ENCODE measurements around the gene MIEF2.
"Not testable (repeated sequence)": the region's sequence is repeated elsewhere in the genome, so short reads cannot be mapped to it uniquely, and the experiment has no call there.

Gene MIEF2

DNA sequence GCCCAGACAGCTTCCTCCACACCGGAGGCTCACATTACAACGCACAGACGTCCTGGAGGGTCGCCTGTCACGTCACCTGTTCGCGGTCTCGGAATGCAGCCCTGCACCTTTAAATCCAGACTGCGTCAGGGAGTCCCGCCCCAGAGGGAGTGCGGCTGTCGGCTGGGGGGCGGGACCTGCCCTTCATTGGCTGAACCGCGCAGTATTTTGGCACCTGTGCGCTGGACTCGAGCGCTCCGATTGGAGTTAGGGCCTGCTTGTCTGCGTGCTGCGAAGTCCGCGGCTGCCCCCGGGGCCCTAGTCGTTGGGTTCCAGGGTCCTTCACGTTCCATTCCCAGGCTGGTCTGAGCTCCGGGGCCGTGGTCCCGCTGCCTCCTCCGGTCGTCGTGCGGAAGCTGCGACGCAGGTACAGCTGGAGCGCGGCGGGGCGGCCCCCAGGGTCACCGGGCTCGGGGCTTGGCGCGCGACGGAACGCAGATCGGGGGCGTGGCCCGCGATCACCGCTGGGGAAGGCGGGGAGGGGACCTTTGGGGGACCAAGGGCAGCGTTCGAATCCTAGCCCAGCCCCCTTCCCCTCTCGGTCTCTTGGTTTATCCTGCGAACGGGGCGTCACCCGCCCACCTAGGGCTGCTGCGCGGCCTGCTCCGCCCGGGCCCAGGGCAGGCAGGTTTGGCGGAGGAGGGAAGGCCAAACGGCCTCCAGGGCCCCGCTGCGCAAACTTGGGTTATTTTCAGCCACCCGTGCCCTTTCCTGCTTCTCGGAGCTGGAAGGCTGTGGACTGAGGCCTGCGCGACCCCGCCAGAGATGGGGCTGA lies at the start of gene MIEF2:
Gene MIEF2, plus strand, starts transcription at position 331 of the 814 bp plus-strand sequence. CDS start 2,059 bp downstream, outside the sequence.
- DNase-seq (ENCODE audit: low spot score) = peak; percentile 100

GRCh38 chr17:18213666-18214270 lies 46.7 kb upstream of the MIEF2 start:
- no peak for DNase-seq (ENCODE audit: low spot score)

- DNase-seq (ENCODE audit: low spot score) = not testable (repeated sequence)
These were observed 43.6 kb upstream of the MIEF2 start for GRCh38 chr17:18216906-18217305.

DNA sequence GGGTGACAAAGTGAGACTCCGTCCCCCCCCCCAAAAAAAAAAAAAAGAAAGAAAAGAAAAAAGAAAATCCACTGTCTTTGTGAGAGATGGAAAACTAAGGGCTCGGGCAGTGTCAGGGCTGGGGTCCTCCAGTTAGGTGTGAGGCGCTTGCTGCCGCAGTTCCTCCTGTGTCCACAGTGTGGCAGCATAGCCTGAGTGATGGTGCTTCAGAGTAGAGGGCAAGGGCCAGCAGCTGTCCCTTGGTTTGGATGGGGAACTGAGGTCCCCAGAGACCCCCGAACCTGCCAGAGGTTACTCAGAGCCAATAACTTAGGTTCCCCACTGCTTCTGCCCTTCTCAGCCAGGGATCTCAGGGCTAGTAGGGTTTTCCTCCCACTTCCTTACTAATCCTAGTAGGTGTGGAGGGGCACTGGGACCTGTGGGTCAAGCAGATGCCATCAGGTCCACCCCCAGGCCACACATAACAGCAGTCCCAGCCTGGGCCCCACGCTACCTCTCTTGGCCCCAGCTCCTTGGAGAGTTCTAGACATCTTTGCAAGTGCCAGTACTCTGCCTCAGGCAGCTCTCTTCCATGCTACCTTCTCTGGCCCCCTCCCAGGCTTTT lies 42.9 kb upstream of the MIEF2 start:
- DNase-seq (ENCODE audit: low spot score) = peak; percentile 83

GRCh38 chr17:18218756-18219415 lies 41.6 kb upstream of the MIEF2 start:
- no peak for DNase-seq (ENCODE audit: low spot score)

- no peak for DNase-seq (ENCODE audit: low spot score)
These were observed 36.4 kb upstream of the MIEF2 start for GRCh38 chr17:18224053-18224386.

- DNase-seq (ENCODE audit: low spot score) = no peak
These were observed 35.9 kb upstream of the MIEF2 start for GRCh38 chr17:18224387-18225120.

DNA sequence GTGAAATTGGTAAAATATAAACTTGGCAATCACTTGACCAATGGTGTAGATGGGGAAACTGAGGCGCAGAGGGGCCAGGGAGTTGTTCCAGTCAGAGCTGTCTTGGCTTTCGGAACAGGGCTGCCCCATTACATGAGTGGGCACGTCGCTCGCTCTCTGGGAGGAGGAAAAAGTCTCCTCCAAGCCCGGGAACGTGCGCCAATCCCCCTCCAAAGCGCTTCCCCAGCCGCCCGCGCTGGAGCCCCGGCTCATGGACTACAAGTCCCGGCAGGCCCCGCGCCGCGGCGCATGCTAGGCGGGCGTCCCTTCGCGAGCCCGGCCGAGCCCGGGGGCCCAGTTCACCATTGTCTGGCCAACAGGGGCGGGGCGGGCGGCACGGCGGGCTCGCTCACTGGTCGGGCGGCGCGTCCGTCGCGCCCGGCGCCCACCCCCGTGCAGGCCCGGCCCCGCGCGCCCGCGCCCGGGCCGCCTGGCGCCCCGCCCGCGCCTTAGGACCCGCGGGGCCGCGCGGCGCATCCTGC lies 35.3 kb upstream of the MIEF2 start, which contains the start of gene LLGL1:
Gene LLGL1, plus strand, starts transcription at position 515 of the 521 bp plus-strand sequence. CDS start 48 bp downstream, outside the sequence.
- DNase-seq (ENCODE audit: low spot score) = peak; percentile 100

GRCh38 chr17:18225642-18226283 lies 34.7 kb upstream of the MIEF2 start:
- no peak for DNase-seq (ENCODE audit: low spot score)

GRCh38 chr17:18226284-18226945 lies 34.0 kb upstream of the MIEF2 start:
- DNase-seq (ENCODE audit: low spot score) = no peak

DNA sequence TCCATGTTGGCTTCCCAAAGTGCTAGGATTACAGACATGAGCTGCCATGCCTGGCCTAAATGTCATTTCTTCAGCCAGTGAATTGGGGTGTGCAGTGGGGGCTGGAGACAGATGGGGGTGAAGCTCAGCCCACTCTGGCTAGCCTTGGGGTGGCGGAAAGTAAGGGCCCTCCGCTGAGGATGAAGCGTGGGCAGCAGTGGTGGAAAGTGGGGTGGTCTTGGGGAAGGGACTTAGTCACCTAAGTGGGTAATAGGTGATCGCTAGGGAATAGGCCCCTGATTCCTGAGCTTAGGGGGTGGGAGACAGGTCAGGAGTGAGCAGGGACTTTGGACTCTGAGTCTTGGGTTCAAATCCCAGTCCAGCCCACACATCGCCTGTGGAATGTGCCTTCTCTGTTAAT lies 32.8 kb upstream of the MIEF2 start:
- DNase-seq (ENCODE audit: low spot score) = no peak

DNA sequence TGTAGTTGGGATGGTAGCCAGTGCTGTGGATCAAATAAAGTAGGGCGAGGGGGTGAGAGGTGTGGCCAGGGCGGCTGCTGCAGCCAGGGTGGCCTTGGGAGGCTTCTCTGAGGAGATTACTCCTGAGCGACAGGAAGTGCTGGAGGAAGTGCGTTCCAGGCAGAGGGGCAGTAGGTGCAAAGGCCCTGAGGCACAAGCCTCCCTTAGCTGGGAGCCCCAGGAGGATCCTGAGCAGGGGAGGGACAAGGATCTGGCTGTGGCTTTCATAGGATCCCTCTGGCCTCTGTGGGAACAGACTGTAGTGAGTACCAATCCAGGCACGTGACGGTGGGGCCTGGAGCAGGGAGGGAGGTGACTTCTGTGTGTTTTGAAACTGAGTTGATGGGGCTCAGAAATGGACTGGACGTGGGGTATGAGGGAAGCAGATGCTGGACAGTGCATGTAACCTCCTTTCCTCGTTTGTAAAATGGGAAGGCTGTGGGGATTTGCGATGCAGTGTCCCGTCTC lies 32.2 kb upstream of the MIEF2 start:
- DNase-seq (ENCODE audit: low spot score) = no peak

GRCh38 chr17:18229254-18229653 lies 31.2 kb upstream of the MIEF2 start:
- DNase-seq (ENCODE audit: low spot score) = no peak

DNA sequence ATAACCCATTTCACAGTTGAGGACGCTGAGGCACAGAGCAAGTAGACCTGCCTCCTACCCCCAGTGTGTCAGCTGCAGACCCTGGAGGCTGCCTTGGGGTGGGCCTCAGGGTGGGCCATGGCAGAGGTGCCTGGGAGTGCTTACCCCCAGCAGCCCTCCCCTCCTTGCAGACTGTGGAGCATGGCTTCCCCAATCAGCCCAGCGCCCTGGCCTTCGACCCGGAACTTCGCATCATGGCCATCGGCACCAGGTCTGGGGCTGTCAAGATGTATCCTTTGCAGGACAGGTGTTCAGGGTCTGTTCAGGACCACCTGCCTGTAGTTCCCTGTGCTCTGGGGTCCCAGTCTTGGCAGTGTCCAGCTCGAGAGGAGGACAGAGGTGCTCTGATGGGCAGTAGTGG lies 30.7 kb upstream of the MIEF2 start:
- no peak for DNase-seq (ENCODE audit: low spot score)

GRCh38 chr17:18230288-18231141 lies 29.9 kb upstream of the MIEF2 start:
- DNase-seq (ENCODE audit: low spot score) = no peak

- no peak for DNase-seq (ENCODE audit: low spot score)
These were observed 29.3 kb upstream of the MIEF2 start for GRCh38 chr17:18231164-18231563.

DNA sequence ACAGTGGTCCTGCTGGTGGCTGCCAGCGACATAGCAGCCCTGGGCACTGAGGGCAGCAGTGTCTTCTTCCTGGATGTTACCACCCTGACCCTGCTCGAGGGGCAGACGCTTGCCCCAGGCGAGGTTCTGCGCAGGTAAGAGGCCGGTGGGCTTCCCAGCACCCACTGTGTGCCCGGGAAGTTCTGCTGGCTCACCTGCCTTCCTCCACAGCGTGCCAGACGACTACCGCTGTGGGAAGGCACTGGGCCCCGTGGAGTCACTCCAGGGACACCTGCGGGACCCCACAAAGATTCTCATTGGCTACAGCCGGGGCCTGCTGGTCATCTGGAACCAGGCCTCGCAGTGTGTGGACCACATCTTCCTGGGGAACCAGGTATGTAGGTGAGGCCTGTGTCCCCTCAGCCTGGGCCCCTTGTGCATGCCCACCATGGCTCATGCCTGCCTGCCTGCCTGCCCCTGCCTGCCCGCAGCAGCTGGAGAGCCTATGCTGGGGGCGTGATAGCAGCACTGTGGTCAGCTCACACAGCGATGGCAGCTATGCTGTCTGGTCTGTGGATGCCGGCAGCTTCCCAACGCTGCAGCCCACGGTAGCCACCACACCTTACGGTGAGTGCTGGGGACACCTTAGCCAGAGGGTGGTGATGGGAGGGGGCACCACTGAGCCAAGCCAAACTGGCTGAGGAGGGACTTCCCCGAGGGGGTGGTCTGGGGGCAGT lies 26.5 kb upstream of the MIEF2 start:
- no peak for DNase-seq (ENCODE audit: low spot score)

- no peak for DNase-seq (ENCODE audit: low spot score)
These were observed 25.5 kb upstream of the MIEF2 start for GRCh38 chr17:18234853-18235380.

Measured in AG08396 (cell line).